Measurements from ENCODE around the gene PTAFR.
A peak's percentile ranks its signal among the peaks of the same experiment; 100 is the strongest.

Gene PTAFR

DNA sequence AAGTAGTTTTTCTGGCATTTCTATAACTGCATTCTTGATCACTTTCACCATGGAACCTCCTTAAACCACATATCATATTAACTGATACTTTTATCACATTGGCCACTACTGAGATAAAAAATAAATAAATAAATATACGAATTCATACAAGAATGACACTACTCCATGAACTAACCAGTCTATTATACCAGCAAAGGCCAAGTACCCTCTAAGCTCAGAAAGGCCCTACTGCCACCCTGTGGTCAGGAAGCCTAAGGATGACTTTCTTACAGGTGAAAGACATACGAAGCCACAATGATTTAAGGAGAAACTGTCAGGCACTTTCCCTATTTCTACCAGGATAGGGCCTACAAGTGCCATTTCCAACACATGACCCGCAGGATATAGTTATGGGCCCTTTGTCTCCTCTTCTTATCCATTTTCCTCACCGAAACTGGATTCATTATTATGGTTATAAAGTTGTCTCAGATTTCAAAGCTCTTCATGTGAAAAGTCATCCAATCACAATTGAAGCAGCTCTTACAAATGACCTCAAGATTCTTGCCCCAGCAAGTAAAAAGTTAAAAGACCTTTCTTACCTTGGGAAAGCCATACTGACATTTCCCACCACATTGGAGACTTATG is 32.4 kb upstream of the PTAFR start:
- no peaks in the 10 kb centered on the region for H3K27me3 ChIP-seq (replicated peaks; ENCODE audit: insufficient read depth, low read length)
- DNase-seq = peak; percentile 68
- H3K36me3 ChIP-seq (replicated peaks; ENCODE audit: insufficient read depth, low read length) = no peaks in the 10 kb centered on the region; the same call in 1 of the 2 replicates
- H2AFZ ChIP-seq (ENCODE audit: low read length) = no peak overlapping the region
- H3K9me3 ChIP-seq (replicated peaks; ENCODE audit: insufficient read depth, low read length) = no peaks in the 10 kb centered on the region
- H3F3A ChIP-seq (ENCODE audit: insufficient read depth, low read length) = 0 out of 2 replicates have a peak, but pooled peaks cover 3% of the 10 kb centered on the region
- no peaks in the 10 kb centered on the region; the same call in 1 of the 2 replicates for H4K20me1 ChIP-seq (ENCODE audit: insufficient read depth, low read length)
- no peak overlapping the region for H3K9ac ChIP-seq (ENCODE audit: low read length)
- H3K4me1 ChIP-seq (ENCODE audit: low read length) = no peaks in the 10 kb centered on the region
- peaks cover 12% of the 10 kb centered on the region; the same call in 1 of the 2 replicates for H3K79me2 ChIP-seq (ENCODE audit: low read length)
- H3K27ac ChIP-seq (ENCODE audit: low read length) = no peak overlapping the region
- no peak overlapping the region for H3K4me2 ChIP-seq (ENCODE audit: low read depth, low read length)
- TF ChIP-seq, protein P1, sequence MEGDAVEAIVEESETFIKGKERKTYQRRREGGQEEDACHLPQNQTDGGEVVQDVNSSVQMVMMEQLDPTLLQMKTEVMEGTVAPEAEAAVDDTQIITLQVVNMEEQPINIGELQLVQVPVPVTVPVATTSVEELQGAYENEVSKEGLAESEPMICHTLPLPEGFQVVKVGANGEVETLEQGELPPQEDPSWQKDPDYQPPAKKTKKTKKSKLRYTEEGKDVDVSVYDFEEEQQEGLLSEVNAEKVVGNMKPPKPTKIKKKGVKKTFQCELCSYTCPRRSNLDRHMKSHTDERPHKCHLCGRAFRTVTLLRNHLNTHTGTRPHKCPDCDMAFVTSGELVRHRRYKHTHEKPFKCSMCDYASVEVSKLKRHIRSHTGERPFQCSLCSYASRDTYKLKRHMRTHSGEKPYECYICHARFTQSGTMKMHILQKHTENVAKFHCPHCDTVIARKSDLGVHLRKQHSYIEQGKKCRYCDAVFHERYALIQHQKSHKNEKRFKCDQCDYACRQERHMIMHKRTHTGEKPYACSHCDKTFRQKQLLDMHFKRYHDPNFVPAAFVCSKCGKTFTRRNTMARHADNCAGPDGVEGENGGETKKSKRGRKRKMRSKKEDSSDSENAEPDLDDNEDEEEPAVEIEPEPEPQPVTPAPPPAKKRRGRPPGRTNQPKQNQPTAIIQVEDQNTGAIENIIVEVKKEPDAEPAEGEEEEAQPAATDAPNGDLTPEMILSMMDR (IDR thresholded peaks at IDR 0.05; ENCODE audit: low read length) = peak; percentile 71
- no peak for TF ChIP-seq EZH2 (optimal IDR thresholded peaks at IDR 0.05; ENCODE audit: low read depth, low read length)
- no peak for TF ChIP-seq EZH2phosphoT487 (IDR thresholded peaks at IDR 0.05; ENCODE audit: low read length)
- no peaks in the 10 kb centered on the region for H3K9me2 ChIP-seq (replicated peaks; ENCODE audit: insufficient read depth, low read length)
- H3K4me3 ChIP-seq (ENCODE audit: low read length) = no peak overlapping the region

DNA sequence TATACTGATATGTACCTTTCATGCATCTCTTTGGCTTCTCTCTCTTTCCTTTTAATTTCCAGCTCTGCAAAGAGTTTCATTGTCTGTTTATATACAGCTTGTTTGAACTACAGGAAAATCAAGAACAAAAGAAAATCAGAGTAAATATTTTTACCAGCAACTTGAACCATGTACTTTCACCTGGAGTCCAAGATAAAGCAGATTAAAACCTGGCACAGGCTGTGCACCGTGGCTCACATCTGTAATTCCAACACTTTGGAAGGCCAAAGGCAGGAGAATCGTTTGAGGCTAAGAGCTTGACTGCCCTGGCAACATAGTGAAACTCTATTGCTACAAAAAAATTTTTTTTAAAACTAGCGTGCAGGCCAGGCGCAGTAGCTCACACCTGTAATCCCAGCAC is 28.8 kb upstream of the PTAFR start:
- Histone ChIP-seq H3F3A (ENCODE audit: insufficient read depth, low read length) (no peaks in the 10 kb centered on the region), H3K9ac (ENCODE audit: low read length) (no peak overlapping the region), H3K27ac (ENCODE audit: low read length) (no peak overlapping the region), H2AFZ (ENCODE audit: low read length) (no peak overlapping the region), H3K9me3 (replicated peaks; ENCODE audit: insufficient read depth, low read length) (no peaks in the 10 kb centered on the region), H3K79me2 (ENCODE audit: low read length) (no peaks in the 10 kb centered on the region), H3K9me2 (replicated peaks; ENCODE audit: insufficient read depth, low read length) (no peaks in the 10 kb centered on the region), H3K4me2 (ENCODE audit: low read depth, low read length) (no peak overlapping the region), H3K27me3 (replicated peaks; ENCODE audit: insufficient read depth, low read length) (no peaks in the 10 kb centered on the region), H3K36me3 (replicated peaks; ENCODE audit: insufficient read depth, low read length) (peaks cover 8% of the 10 kb centered on the region; the same call in 1 of the 2 replicates), H3K4me3 (ENCODE audit: low read length) (no peak overlapping the region), H4K20me1 (ENCODE audit: insufficient read depth, low read length) (no peaks in the 10 kb centered on the region; the same call in 1 of the 2 replicates), H3K4me1 (ENCODE audit: low read length) (no peaks in the 10 kb centered on the region)
- TF ChIP-seq EZH2 (optimal IDR thresholded peaks at IDR 0.05; ENCODE audit: low read depth, low read length) (no peak), EZH2phosphoT487 (IDR thresholded peaks at IDR 0.05; ENCODE audit: low read length) (no peak)
- TF ChIP-seq, protein P1 (IDR thresholded peaks at IDR 0.05; ENCODE audit: low read length) = no peak
- no peak for DNase-seq

DNA sequence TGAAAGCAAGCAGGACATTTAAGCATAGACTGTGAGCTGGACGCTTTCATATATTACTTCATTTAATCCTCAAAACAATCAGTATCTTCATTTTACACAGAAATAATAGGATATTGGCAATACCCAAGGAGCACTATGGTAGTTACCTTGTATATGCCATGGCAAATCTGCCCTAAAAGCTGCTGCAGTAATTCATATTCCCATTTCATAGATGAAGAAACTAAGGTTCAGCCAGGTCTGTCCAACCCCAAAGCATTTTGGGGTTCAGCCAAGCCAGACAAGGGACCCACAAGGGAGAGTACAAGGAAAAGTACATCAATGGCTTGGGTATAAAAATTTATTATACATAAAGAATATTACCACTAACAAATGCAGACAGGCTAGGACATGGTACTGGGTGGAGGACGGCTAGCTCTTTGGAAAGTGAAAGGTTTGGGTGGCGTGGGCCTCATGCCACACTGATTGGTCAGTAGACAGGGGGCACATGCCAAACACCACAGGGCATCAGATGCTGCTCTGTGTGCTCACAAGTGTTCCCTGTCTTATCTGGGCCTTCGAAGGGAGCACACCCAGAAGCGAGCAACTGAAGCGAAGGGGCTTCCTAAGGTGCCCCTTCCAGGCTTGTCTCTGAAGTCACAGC is 23.9 kb upstream of the PTAFR start:
- Histone ChIP-seq H2AFZ (ENCODE audit: low read length) (no peak overlapping the region), H3K27me3 (replicated peaks; ENCODE audit: insufficient read depth, low read length) (no peaks in the 10 kb centered on the region), H3K9me3 (replicated peaks; ENCODE audit: insufficient read depth, low read length) (no peaks in the 10 kb centered on the region), H3F3A (ENCODE audit: insufficient read depth, low read length) (no peaks in the 10 kb centered on the region), H4K20me1 (ENCODE audit: insufficient read depth, low read length) (no peaks in the 10 kb centered on the region), H3K4me1 (ENCODE audit: low read length) (peaks cover 13% of the 10 kb centered on the region), H3K79me2 (ENCODE audit: low read length) (no peaks in the 10 kb centered on the region), H3K27ac (ENCODE audit: low read length) (no peak overlapping the region), H3K4me3 (ENCODE audit: low read length) (no peak overlapping the region), H3K9ac (ENCODE audit: low read length) (no peak overlapping the region), H3K4me2 (ENCODE audit: low read depth, low read length) (no peak overlapping the region), H3K36me3 (replicated peaks; ENCODE audit: insufficient read depth, low read length) (peaks cover 12% of the 10 kb centered on the region; the same call in 1 of the 2 replicates), H3K9me2 (replicated peaks; ENCODE audit: insufficient read depth, low read length) (no peaks in the 10 kb centered on the region)
- TF ChIP-seq EZH2phosphoT487 (IDR thresholded peaks at IDR 0.05; ENCODE audit: low read length) (no peak), EZH2 (optimal IDR thresholded peaks at IDR 0.05; ENCODE audit: low read depth, low read length) (no peak)
- TF ChIP-seq, protein P1 (IDR thresholded peaks at IDR 0.05; ENCODE audit: low read length) = no peak
- no peak for DNase-seq
